Neural progenitor cell (in vitro differentiated cells): ENCODE results near the gene USP54. TPM values are rescaled to one million over a fixed set of nuclear protein-coding genes. Genes with fewer than 3 reads are reported as not detected.

Experiments used
- DNase-seq: peaks from one replicate; pipeline ENCODE4 v3.0.0-alpha.2; 2016; ENCODE audit warnings: low spot score
- H2AFZ ChIP-seq: fragments of 200-600 bp; sonication (generic); replicated peaks from 2 replicates; pipeline ENCODE4 v1.6.1; 2016; ENCODE audit warnings: antibody characterized with exemption
- H3F3A ChIP-seq: fragments of 200-600 bp; sonication (generic); 2 replicates; pipeline ENCODE4 v1.6.1; 2016; ENCODE audit warnings: antibody characterized with exemption, low read depth
- H3K27ac ChIP-seq: fragments of 200-600 bp; sonication (generic); 2 replicates; pipeline ENCODE4 v1.5.1; 2016; ENCODE audit warnings: mild to moderate bottlenecking
- H3K27me3 ChIP-seq: fragments of 200-600 bp; sonication (generic); 2 replicates; pipeline ENCODE4 v1.6.1; 2016; ENCODE audit warnings: mild to moderate bottlenecking, moderate library complexity
- H3K36me3 ChIP-seq: fragments of 200-600 bp; sonication (generic); 2 replicates; pipeline ENCODE4 v1.5.1; 2016
- H3K4me1 ChIP-seq: fragments of 200-600 bp; sonication (generic); 2 replicates; pipeline ENCODE4 v1.6.1; 2016; ENCODE audit warnings: mixed run types
- H3K4me2 ChIP-seq: fragments of 200-600 bp; sonication (generic); 2 replicates; pipeline ENCODE4 v1.6.1; 2016
- H3K4me3 ChIP-seq: fragments of 200-600 bp; sonication (generic); 2 replicates; pipeline ENCODE4 v1.5.1; 2016
- H3K79me2 ChIP-seq: fragments of 200-600 bp; sonication (generic); 2 replicates; pipeline ENCODE4 v1.6.1; 2016; ENCODE audit warnings: low read depth
- H3K9ac ChIP-seq: fragments of 200-600 bp; sonication (generic); 2 replicates; pipeline ENCODE4 v1.6.1; 2016
- H3K9me3 ChIP-seq: fragments of 200-600 bp; sonication (generic); 2 replicates; pipeline ENCODE4 v1.5.1; 2016; ENCODE audit warnings: low read depth
- H4K20me1 ChIP-seq: fragments of 200-600 bp; sonication (generic); 2 replicates; pipeline ENCODE4 v1.6.1; 2016; ENCODE audit warnings: low read depth
- H3K27ac Mint-ChIP-seq: 3 replicates; pipeline ENCODE4 v1.8.0; 2021; ENCODE audit warnings: mixed read lengths
- H3K27me3 Mint-ChIP-seq: 2 replicates; pipeline ENCODE4 v1.8.0; 2022; ENCODE audit warnings: low read depth, mild to moderate bottlenecking, inconsistent platforms, moderate library complexity, mixed read lengths; ENCODE audit not compliant: insufficient read depth
- H3K36me3 Mint-ChIP-seq: 3 replicates; pipeline ENCODE4 v1.8.0; 2021; ENCODE audit warnings: mixed read lengths
- H3K4me1 Mint-ChIP-seq: 3 replicates; pipeline ENCODE4 v1.8.0; 2021; ENCODE audit warnings: mixed read lengths
- H3K4me3 Mint-ChIP-seq: 3 replicates; pipeline ENCODE4 v1.8.0; 2021; ENCODE audit warnings: mild to moderate bottlenecking, moderate library complexity, mixed read lengths
- H3K9me3 Mint-ChIP-seq: 3 replicates; pipeline ENCODE4 v1.8.0; 2020; ENCODE audit warnings: mixed read lengths
- CTCF ChIP-seq: fragments of 200-600 bp; sonication (generic); IDR thresholded peaks from 2 replicates; pipeline ENCODE4 v1.5.1; 2017; ENCODE audit warnings: antibody characterized with exemption, mild to moderate bottlenecking
- EZH2 ChIP-seq: fragments of 200-600 bp; sonication (generic); IDR thresholded peaks from 2 replicates; pipeline ENCODE4 v1.6.1; 2017; ENCODE audit warnings: antibody characterized with exemption, mild to moderate bottlenecking, moderate library complexity
- EZH2phosphoT487 ChIP-seq: fragments of 200-600 bp; sonication (generic); IDR thresholded peaks from 2 replicates; pipeline ENCODE4 v1.6.1; 2017; ENCODE audit warnings: antibody characterized with exemption
- total RNA-seq: library from RNA; depleted of rRNA; stranded (reverse); fragments of >200 nt; gene quantifications from 2 replicates; pipeline ENCODE4 v1.2.3, GENCODE V29; 2015; ENCODE audit warnings: low replicate concordance

Gene USP54
- total RNA-seq, 1 donor from 2014 or later: 97.2 TPM

- no peak overlapping the region for H3K27ac ChIP-seq
- no peaks in the 10 kb centered on the region for H3K36me3 ChIP-seq
- H3K4me2 ChIP-seq: no peak overlapping the region
- no peaks in the 10 kb centered on the region for H3K9me3 ChIP-seq
- DNase-seq: no peak
- Mint-ChIP-seq H3K4me1 (peaks cover 26% of the 10 kb centered on the region), H3K27ac (no peak overlapping the region), H3K27me3 (peaks cover 2% of the 10 kb centered on the region), H3K9me3 (peaks cover 9% of the 10 kb centered on the region), H3K36me3 (peaks cover 19% of the 10 kb centered on the region), H3K4me3 (no peak overlapping the region)
- H3K9ac ChIP-seq: no peak overlapping the region
- H4K20me1 ChIP-seq: peaks cover 12% of the 10 kb centered on the region
- H3K79me2 ChIP-seq: peaks cover 72% of the 10 kb centered on the region
- H3K4me3 ChIP-seq: no peak overlapping the region
- H3F3A ChIP-seq: peaks cover 31% of the 10 kb centered on the region
- peaks cover 41% of the 10 kb centered on the region for H3K4me1 ChIP-seq
- H3K27me3 ChIP-seq: no peaks in the 10 kb centered on the region
- no peak overlapping the region for H2AFZ ChIP-seq
- TF ChIP-seq CTCF: no peak
- TF ChIP-seq EZH2phosphoT487: no peak
- TF ChIP-seq EZH2: no peak
Observed at GRCh38 chr10:73588656-73589055, 2.5 kb downstream of the USP54 start.

- no peaks in the 10 kb centered on the region for H3K27me3 ChIP-seq
- no peak for TF ChIP-seq EZH2
- no peak for TF ChIP-seq EZH2phosphoT487
- TF ChIP-seq CTCF: no peak
- H3K9ac ChIP-seq: no peak overlapping the region
- H3K4me2 ChIP-seq: no peak overlapping the region
- H3K27ac ChIP-seq: no peak overlapping the region
- peaks cover under 1% of the 10 kb centered on the region for H4K20me1 ChIP-seq
- no peaks in the 10 kb centered on the region for H3K9me3 ChIP-seq
- Mint-ChIP-seq H3K9me3 (peaks cover 12% of the 10 kb centered on the region), H3K27me3 (peaks cover 2% of the 10 kb centered on the region), H3K4me3 (no peak overlapping the region), H3K4me1 (peaks cover 16% of the 10 kb centered on the region), H3K36me3 (peaks cover 22% of the 10 kb centered on the region), H3K27ac (no peak overlapping the region)
- H3K4me1 ChIP-seq: peaks cover 43% of the 10 kb centered on the region
- H3K79me2 ChIP-seq: peaks cover 90% of the 10 kb centered on the region
- H3F3A ChIP-seq: peaks cover 32% of the 10 kb centered on the region
- H2AFZ ChIP-seq: no peak overlapping the region
- no peak for DNase-seq
- H3K4me3 ChIP-seq: no peak overlapping the region
- H3K36me3 ChIP-seq: no peaks in the 10 kb centered on the region
Observed at GRCh38 chr10:73586583-73586984, 4.6 kb downstream of the USP54 start.

- peaks cover 36% of the 10 kb centered on the region for H3K4me1 ChIP-seq
Observed at GRCh38 chr10:73585327-73585726, 5.8 kb downstream of the USP54 start.

More at GRCh38 chr10:73585327-73585726, 5.8 kb downstream of the USP54 start:
- no peaks in the 10 kb centered on the region for H4K20me1 ChIP-seq
- H3K4me3 Mint-ChIP-seq: no peak overlapping the region
- peaks cover 10% of the 10 kb centered on the region for H3K4me1 Mint-ChIP-seq
- no peak for DNase-seq
- H3K4me2 ChIP-seq: no peak overlapping the region
- no peaks in the 10 kb centered on the region for H3K36me3 ChIP-seq
- no peak overlapping the region for H3K27ac ChIP-seq
- H3K27me3 ChIP-seq: no peaks in the 10 kb centered on the region
- peaks cover 23% of the 10 kb centered on the region for H3K36me3 Mint-ChIP-seq
- H3K4me3 ChIP-seq: no peak overlapping the region
- H3K9me3 ChIP-seq: no peaks in the 10 kb centered on the region
- TF ChIP-seq CTCF (no peak), EZH2phosphoT487 (no peak), EZH2 (no peak)
- peaks cover 19% of the 10 kb centered on the region for H3F3A ChIP-seq
- no peak overlapping the region for H3K9ac ChIP-seq
- no peak overlapping the region for H3K27ac Mint-ChIP-seq
- H3K27me3 Mint-ChIP-seq: peaks cover 2% of the 10 kb centered on the region
- H3K79me2 ChIP-seq: peaks cover 97% of the 10 kb centered on the region
- H3K9me3 Mint-ChIP-seq: peaks cover 12% of the 10 kb centered on the region
- H2AFZ ChIP-seq: no peak overlapping the region
